Erythroblast (primary cell): Measurements from ENCODE around the gene TMEM129.

Source experiments
- DNase-seq, 2 experiments: peaks; one replicate each; lab custom pipeline; 2025; lab: John Stamatoyannopoulos, UW
- GATA1 ChIP-seq: IDR thresholded peaks from 2 replicates; pipeline ENCODE4 v1.6.1; 2011; ENCODE audit warnings: low read depth, mild to moderate bottlenecking, control low read depth, low read length, moderate library complexity
- POLR2A ChIP-seq: IDR thresholded peaks from 2 replicates; pipeline ENCODE4 v1.6.1; 2011; ENCODE audit warnings: mild to moderate bottlenecking, low read length

Gene TMEM129, protein sequence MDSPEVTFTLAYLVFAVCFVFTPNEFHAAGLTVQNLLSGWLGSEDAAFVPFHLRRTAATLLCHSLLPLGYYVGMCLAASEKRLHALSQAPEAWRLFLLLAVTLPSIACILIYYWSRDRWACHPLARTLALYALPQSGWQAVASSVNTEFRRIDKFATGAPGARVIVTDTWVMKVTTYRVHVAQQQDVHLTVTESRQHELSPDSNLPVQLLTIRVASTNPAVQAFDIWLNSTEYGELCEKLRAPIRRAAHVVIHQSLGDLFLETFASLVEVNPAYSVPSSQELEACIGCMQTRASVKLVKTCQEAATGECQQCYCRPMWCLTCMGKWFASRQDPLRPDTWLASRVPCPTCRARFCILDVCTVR

DNA sequence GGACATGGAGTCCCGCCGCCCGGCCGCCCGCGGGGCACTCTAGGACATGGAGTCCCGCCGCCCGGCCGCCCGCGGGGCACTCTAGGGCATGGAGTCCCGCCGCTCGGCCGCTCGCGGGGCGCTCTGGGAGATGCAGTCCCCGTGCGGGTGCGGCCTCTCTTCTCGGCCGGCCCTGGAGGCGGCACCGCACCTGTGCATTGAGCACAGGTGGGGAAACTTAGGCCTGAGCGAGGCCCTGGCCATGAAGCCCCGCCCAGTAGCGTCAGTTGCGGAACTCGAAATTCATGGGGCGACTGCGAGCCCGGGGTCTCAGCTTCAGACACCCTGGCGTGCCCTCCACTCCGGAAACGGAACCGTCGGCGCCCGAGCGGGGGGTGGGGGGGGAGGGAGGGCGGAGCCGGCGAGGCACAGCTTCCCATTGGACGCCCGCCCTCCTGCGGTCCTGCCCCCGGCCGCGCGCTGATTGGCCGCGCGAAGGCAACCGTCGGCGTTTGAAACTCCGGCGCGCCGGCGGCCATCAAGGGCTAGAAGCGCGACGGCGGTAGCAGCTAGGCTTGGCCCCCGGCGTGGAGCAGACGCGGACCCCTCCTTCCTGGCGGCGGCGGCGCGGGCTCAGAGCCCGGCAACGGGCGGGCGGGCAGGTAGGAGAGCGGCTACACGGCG, at the start of gene TMEM129, which contains the start of gene TACC3:
Gene TMEM129, minus strand, starts transcription at position 321 of the 663 bp plus-strand sequence. CDS start 486 bp downstream, outside the sequence.
Gene TACC3, plus strand, starts transcription at position 519 of the 663 bp plus-strand sequence. CDS start 1,901 bp downstream, outside the sequence.
- peak; percentile 93 to 96 for DNase-seq
- peak; percentile 37 for TF ChIP-seq POLR2A
- no peak for TF ChIP-seq GATA1

DNA sequence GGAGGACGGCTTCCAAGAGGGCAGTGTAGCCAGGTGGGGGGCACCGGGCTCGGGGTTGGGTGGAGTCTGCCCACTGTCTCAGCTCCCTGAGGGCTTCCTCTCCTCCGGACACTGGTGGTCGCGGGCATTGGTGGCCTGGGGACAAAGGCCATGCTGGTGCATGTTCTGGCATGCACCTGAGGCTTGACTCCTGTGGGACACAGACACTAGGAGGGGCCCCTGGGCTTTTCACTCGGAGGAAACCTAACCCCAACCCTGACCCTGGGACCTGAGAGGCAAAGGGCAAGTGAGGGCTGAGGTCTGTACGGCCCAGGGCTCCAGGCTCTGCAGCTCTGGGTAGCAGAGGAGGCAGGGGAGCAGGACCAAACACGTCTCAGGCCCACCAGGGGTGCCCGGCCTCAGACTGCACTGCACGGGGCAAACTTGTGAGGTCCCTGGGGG, 49.7 kb upstream of the TMEM129 start:
- TF ChIP-seq POLR2A (no peak), GATA1 (no peak)
- no peak for DNase-seq

DNA sequence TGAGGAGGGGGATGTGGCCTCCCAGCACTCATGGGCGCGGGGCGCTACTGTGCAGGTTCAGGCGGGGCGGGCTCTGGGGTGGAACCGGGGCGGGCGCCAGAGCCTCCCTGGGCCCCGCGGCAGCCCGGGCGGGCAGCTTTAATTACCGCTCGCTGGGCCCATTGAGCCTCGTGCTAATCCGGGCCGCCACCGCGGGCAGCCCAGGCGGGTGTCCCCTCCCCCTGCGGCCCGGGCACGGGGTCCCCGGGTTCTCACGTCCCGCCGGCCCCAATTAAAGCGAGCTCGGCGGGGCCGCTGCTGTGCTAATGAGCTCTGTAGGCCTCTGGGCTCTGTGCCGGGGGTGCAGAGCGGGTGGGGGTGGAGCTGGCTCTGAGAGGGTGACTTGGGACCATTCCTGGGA, 49.1 kb upstream of the TMEM129 start:
- TF ChIP-seq GATA1: no peak
- TF ChIP-seq POLR2A: no peak
- no peak for DNase-seq

DNA sequence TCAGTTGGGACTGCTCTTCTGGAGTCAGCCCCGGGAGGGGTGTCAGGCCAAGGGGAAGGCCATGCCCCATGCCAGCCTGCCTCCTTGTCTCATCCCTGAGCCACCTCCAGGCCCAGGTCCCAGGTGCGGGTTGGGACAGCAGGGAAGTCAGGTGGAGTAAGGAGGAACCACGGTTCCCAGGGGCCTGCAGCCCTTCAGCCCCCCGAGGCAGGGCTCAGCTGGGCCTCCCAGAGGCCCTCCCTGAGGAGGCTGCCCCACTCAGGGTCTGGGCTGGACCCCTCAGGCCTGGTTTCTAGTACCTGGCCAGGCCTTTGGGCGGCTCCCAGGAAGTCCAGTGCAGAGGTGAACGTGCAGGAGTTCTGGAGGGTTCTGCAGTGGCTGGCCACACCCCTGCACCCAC, 48.6 kb upstream of the TMEM129 start:
- TF ChIP-seq GATA1 (no peak), POLR2A (no peak)
- no peak for DNase-seq

DNA sequence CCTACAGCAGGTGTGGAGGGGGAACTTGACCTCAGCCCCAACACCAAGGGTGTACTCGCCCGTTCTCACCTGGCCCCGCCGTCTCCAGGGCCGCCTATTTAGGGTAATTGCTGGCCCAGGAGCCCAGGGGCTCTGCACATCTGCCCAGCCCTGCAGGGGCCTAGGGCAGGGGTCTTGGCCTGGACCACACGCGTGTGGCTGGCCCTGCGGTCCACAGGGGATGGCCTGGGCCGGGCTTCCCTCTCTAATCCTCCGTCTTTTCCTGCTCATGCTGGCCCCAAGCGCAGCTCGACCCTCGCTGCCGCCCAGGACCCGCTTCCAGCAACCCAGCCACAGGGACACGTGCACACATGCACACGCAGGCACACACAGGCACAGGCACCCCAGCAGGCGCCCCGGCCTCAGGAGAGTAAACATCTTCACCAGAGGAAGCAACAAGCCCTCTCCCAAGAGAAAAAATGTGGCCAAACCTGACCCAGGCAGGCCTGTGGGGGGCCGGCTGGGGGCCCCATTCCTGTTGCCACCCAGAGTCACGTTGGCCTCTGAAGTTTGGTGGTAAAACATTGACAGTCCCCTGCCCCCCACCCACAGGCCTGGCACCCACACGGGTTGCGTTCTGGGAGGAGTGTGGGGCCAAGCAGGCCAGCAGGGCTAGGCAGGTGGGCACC, 47.4 kb upstream of the TMEM129 start:
- TF ChIP-seq GATA1 (no peak), POLR2A (no peak)
- DNase-seq: no peak

DNA sequence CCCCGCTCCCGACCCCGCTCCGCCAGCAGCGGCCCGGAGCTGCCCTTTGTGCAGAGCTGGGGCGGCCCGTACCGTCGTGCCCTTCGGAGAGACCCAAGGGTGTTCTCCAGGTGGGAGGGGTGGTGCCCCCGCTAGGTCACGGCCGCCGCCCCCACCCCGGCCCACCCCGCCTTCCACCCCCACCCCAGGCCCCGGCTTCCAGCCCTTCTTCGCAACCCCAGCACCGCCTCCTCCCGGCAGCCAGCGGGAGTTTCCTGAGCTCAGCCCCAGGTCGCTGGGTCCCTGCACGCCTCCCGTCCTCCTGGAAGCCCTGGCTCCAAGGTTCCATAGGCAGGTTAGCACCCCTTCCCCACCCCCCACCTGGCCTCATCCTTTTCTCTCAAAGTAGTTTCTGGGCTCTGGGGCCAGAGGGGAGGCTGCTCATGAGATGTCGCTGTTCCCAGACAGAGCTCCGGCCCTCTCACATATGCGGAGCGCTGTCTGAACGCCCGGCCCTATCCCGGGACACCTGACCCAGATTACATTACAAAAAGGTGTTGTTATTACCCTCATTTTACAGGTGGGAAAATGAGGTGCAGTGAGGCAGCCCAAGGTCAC, 46.7 kb upstream of the TMEM129 start:
- DNase-seq: peak; percentile 38 to 47
- TF ChIP-seq POLR2A (no peak), GATA1 (no peak)

DNA sequence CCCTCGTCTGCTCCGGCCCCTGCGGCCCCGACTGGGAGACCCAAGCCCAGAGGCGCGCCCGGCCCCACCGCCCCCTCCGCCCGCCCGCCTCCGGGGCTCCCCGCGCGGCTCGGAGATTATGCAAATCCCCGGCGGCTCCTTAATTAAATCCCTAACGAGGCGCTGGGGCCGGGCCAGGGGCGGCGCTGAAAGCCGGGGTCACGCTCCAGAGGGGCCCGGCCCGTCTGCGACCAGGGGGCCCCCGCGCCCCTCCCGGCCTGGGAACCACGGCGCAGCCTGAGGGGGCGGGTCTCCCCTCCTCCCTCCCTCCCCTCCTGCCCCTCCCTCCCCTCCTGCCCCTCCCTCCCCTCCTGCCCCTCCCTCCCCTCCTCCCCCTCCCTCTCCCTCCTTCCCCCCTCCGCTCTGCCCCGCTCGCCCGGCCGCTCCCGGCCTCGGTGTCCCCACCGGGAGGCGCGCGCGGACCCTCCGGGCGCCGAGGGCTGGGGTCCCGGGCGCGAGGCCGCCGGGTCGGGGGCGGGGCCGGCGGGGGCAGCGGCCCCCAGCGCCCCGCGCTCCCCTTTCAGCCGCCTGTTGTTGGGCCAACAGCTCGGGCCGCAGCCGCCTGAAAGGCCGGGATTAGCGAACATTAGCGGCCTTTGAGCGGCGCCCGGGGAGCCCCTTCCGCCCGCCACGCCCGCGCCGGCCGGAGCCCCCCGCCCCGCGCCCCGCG, 46.1 kb upstream of the TMEM129 start:
- DNase-seq: peak; percentile 33 to 34
- TF ChIP-seq POLR2A: no peak
- no peak for TF ChIP-seq GATA1

DNA sequence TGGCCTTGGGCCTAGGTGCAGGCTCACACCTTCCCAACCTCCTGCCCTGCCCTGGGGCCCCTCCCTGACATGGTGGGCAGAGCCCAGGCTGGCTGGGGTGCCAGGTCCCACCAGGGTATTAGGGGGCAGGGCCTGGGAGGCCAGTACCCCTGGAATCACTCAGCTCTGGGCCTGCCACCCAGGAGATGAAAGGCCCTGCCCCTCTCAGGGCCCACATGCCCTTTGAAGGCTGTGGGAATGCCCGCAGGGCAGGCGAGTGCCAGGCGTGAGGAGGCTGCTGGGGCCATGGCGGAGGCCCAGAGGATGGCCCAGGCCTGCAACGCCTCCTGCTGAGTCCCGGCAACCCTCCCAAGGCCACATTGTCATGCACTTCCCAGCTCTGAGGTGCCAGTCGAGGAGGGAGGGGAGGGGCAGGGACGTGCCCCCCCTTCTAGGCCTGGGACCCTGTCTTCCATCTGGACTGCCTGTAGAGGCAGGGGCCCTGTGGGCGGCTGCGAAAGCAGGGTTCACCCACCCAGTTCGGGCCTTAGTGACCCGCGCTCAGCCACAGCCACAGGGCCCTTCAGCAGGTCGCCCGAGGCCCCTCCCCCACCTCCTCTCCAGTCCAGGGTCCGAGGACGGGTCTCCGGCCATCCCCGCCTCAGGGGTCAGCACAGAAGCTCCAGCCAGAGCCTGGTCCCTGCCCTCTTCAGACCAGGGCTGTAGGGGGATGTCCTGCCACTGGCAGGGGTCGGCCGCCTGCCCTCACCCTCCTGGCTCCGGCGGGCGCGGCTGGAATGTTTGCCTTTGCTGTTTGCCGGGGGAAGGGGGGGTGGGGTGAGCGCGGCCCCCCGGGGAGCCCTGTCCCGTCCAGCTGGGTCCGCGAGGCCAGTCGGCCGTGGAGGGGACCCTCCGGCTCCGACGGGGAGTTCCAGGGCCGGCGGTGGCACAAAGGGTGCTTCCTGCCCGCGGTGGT, 45.3 kb upstream of the TMEM129 start:
- no peak for TF ChIP-seq POLR2A
- no peak for TF ChIP-seq GATA1
- no peak for DNase-seq

DNA sequence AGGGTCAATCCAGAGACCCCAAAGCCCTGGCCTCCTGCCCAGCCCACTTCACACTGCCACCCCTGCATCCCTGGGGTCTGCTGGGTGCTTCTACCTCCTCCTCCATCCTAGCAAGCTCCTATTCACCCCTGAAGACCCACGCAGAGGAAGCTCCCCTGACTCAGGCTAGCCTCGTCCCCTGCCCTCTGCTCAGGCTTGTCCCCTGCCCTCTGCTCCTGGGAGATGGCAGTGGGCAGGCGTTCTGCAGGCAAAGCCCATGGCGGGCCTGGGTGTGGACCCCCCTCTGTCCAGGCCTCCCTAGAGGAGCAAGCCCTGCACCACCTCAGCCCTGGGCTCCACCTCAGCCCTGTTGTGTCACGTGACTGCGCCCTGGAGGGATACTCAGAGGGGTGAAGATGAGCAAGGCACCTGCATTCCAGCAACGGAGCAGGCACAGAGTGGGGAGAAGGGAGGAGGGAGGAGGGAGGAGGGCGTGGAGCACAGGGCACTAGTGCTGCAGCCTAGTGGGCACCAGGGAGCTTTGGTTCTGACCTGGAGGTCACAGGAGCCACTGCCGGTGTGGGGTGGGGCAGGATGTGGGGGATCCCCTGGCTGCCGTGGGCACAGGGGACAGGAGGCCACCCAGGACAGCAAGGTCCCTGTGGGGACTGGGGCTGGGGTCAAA, 44.4 kb upstream of the TMEM129 start:
- no peak for DNase-seq
- TF ChIP-seq POLR2A: no peak
- TF ChIP-seq GATA1: no peak

DNA sequence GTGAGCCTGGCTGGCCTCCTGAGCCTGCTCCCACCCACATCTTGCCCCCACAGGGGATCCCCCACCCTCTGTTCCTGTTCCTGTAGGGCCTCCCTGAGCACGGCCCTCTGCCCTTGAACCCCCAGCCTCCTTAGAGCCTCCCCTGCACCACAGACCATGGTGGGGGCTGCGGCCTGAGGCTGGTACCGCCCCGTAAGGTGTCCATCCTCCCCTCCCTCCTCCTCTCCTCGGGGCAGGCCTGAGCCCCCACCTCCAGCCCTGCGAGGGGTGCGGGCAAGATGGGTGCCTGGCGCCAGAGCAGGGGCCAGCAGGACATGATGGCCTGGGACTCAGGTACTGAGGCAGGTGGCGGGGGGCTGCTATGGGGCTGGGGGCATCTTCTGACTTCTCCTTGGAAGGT, 43.5 kb upstream of the TMEM129 start:
- no peak for TF ChIP-seq POLR2A
- DNase-seq: no peak

DNA sequence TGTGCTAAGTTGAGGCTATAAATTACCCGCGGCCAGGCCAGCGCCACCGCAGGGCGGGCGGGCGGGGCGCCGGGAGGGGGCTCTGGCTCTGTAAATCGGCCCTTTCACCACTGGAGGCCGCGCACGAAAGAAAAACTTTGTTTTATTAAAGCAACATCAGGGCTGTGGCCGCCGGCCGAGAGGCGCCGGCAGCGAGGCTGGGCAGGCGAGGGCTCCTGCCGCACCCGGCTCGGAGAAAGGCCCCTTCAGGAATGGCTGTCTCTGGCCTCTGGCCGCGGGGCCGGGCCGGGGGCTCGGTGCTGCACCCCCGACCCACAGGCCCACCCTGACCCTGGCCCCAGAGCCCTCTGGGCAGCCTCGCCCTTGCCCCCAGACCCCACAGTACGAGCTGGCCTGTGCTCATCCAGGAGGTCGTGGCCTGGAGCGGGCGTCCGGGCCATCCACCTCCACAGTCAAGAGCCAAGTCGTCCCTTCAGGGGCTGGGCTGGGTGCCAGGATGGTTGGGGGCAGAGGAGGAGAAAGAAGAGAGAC, 42.5 kb upstream of the TMEM129 start:
- TF ChIP-seq GATA1 (no peak), POLR2A (no peak)
- DNase-seq: peak; percentile 44 to 51
